ENCODE measurements around the gene TOMM70.
"Not testable (repeated sequence)": the region's sequence is repeated elsewhere in the genome, so short reads cannot be mapped to it uniquely, and the experiment has no call there.

Gene TOMM70

GRCh38 chr3:100364421-100364820, 36.5 kb downstream of the TOMM70 start:
- no peak for DNase-seq (ENCODE audit: low spot score)

- no peak for DNase-seq (ENCODE audit: low spot score)
Observed at GRCh38 chr3:100361897-100362296, 39.0 kb downstream of the TOMM70 start.

- DNase-seq (ENCODE audit: low spot score): no peak
Observed at GRCh38 chr3:100360757-100361496, 40.0 kb downstream of the TOMM70 start.

- DNase-seq (ENCODE audit: low spot score): no peak
Observed at GRCh38 chr3:100359035-100359434, 41.9 kb downstream of the TOMM70 start.

GRCh38 chr3:100358413-100358812, 42.5 kb downstream of the TOMM70 start:
- DNase-seq (ENCODE audit: low spot score): no peak

- no peak for DNase-seq (ENCODE audit: low spot score)
Observed at GRCh38 chr3:100354850-100355249, 46.0 kb downstream of the TOMM70 start.

- no peak for DNase-seq (ENCODE audit: low spot score)
Observed at GRCh38 chr3:100352296-100353231, 48.3 kb downstream of the TOMM70 start.

- DNase-seq (ENCODE audit: low spot score): not testable (repeated sequence)
Observed at GRCh38 chr3:100351770-100352169, 49.1 kb downstream of the TOMM70 start.

GRCh38 chr3:100348727-100349126, 52.2 kb downstream of the TOMM70 start:
- DNase-seq (ENCODE audit: low spot score): no peak

- no peak for DNase-seq (ENCODE audit: low spot score)
Observed at GRCh38 chr3:100340527-100340926, 60.4 kb downstream of the TOMM70 start.

GRCh38 chr3:100339786-100340185, 61.1 kb downstream of the TOMM70 start:
- DNase-seq (ENCODE audit: low spot score): no peak

GRCh38 chr3:100338911-100339310, 62.0 kb downstream of the TOMM70 start:
- DNase-seq (ENCODE audit: low spot score): no peak

- DNase-seq (ENCODE audit: low spot score): not testable (repeated sequence)
Observed at GRCh38 chr3:100336229-100336628, 64.7 kb downstream of the TOMM70 start.

- DNase-seq (ENCODE audit: low spot score): no peak
Observed at GRCh38 chr3:100335434-100335833, 65.5 kb downstream of the TOMM70 start.

GRCh38 chr3:100334488-100335351, 66.2 kb downstream of the TOMM70 start, which contains the start of gene NIT2:
Gene NIT2, plus strand, starts transcription at chr3:100334757. Its CDS starts 35 bp downstream, at chr3:100334792.
- DNase-seq (ENCODE audit: low spot score): peak; percentile 70

GRCh38 chr3:100333970-100334487, 66.9 kb downstream of the TOMM70 start:
- DNase-seq (ENCODE audit: low spot score): no peak

GRCh38 chr3:100333051-100333450, 67.8 kb downstream of the TOMM70 start:
- no peak for DNase-seq (ENCODE audit: low spot score)

- no peak for DNase-seq (ENCODE audit: low spot score)
Observed at GRCh38 chr3:100331660-100332059, 69.2 kb downstream of the TOMM70 start.

GRCh38 chr3:100330651-100331050, 70.2 kb downstream of the TOMM70 start:
- DNase-seq (ENCODE audit: low spot score): no peak

GRCh38 chr3:100329800-100330489, 70.9 kb downstream of the TOMM70 start:
- no peak for DNase-seq (ENCODE audit: low spot score)

GRCh38 chr3:100327377-100327776, 73.5 kb downstream of the TOMM70 start:
- DNase-seq (ENCODE audit: low spot score): not testable (repeated sequence)
